GM12874 (cell line): ENCODE measurements around the gene ABCG5.

Experiments used
- CTCF ChIP-seq: IDR thresholded peaks from 2 replicates; pipeline ENCODE4 v1.5.1; 2011; ENCODE audit warnings: low read depth, mild to moderate bottlenecking, control low read depth, low read length, moderate library complexity; ENCODE audit not compliant: insufficient read depth

ABCG5 gene

GRCh38 chr2:43879261-43879660, 40.6 kb upstream of the ABCG5 start:
- no peak for TF ChIP-seq CTCF

- TF ChIP-seq CTCF = peak; percentile 97
These were observed 39.3 kb upstream of the ABCG5 start for GRCh38 chr2:43877782-43878464.

GRCh38 chr2:43874776-43875451, 36.3 kb upstream of the ABCG5 start:
- TF ChIP-seq CTCF = no peak

GRCh38 chr2:43872151-43872550, 33.5 kb upstream of the ABCG5 start:
- TF ChIP-seq CTCF = no peak

- no peak for TF ChIP-seq CTCF
These were observed 16.7 kb upstream of the ABCG5 start for GRCh38 chr2:43855292-43855691.

GRCh38 chr2:43854671-43855070, 16.0 kb upstream of the ABCG5 start:
- TF ChIP-seq CTCF = no peak

GRCh38 chr2:43853141-43854081, 14.8 kb upstream of the ABCG5 start:
- TF ChIP-seq CTCF = no peak
